ENCODE results near the gene FAM151B. TPM values are rescaled to one million over a fixed set of nuclear protein-coding genes. Genes with fewer than 3 reads are reported as not detected.

The FAM151B gene
- total and polyA plus RNA-seq, 9 of the 15 experiments (the other 6 are each of a cell fraction or from before 2014, with no cell fraction given), result 0.10 to 0.46 (median 0.22) TPM; not detected in 2

- Histone ChIP-seq H3K4me3 (no peak overlapping the region), H3K4me2 (ENCODE audit: insufficient read depth, low read length) (no peak overlapping the region), H3K79me2 (ENCODE audit: control insufficient read depth, insufficient read depth, low read length) (no peaks in the 10 kb centered on the region), H4K20me1 (replicated peaks; ENCODE audit: control insufficient read depth, insufficient read depth, low read length) (no peaks in the 10 kb centered on the region; the same call in 1 of the 2 replicates), H3K4me1 (replicated peaks in 1 of 2; ENCODE audit: control insufficient read depth in 2 of 2, insufficient read depth in 2 of 2, low read length in 2 of 2) (no peaks in the 10 kb centered on the region; a peak in 1 of 5 replicates), H3K9me3 (replicated peaks; ENCODE audit: control insufficient read depth, insufficient read depth, low read depth, low read length) (no peaks in the 10 kb centered on the region), H3K27me3 (ENCODE audit: control insufficient read depth in 2 of 2, insufficient read depth in 2 of 2, low read length in 2 of 2) (peaks cover 9 to 12% of the 10 kb centered on the region in 2 experiments; a peak in 4 of 5 replicates), H3K9me1 (ENCODE audit: control insufficient read depth, insufficient read depth, low read length) (no peaks in the 10 kb centered on the region), H3K36me3 (ENCODE audit: control insufficient read depth, insufficient read depth, low read length) (no peaks in the 10 kb centered on the region), H3K27ac (ENCODE audit: extremely low read depth, low read depth, low read length) (no peak overlapping the region), H3K9ac (ENCODE audit: insufficient read depth in 1 of 2, low read depth in 2 of 2, low read length in 2 of 2) (no peak overlapping the region), H2AFZ (ENCODE audit: low read depth, low read length) (no peak overlapping the region)
- WGBS (ENCODE audit: insufficient coverage, low coverage, missing lambda C conversion rate), result 0% methylated on average over 1 of the region's 1 CpG
- intact Hi-C loops (cut with micrococcal nuclease), result no loop called here
- ATAC-seq (no peak), FAIRE-seq (no peak), DNase-seq (ENCODE audit: extremely low read depth in 1 of 4, low spot score in 3 of 4) (no peak)
- no TSS peak for BruUV-seq (replicated peaks)
- TF ChIP-seq CHAMP1 (IDR thresholded peaks at IDR 0.05), result no peak
- no peak for TF ChIP-seq CREB1 (IDR thresholded peaks at IDR 0.05)
- TF ChIP-seq CREB1 (CRISPR knock-in tag; IDR thresholded peaks at IDR 0.05), result no peak
- TF ChIP-seq LARP7 (IDR thresholded peaks at IDR 0.05), result no peak
- no peak for TF ChIP-seq KHSRP (IDR thresholded peaks at IDR 0.05)
- no peak for TF ChIP-seq PURB (CRISPR knock-in tag; IDR thresholded peaks at IDR 0.05; ENCODE audit: low read depth)
- TF ChIP-seq SUPT5H (IDR thresholded peaks at IDR 0.05), result no peak
- no peak for TF ChIP-seq SMAD2 (IDR thresholded peaks at IDR 0.05; ENCODE audit: low read depth, low read length)
- TF ChIP-seq CBFA2T2 (conservative IDR thresholded peaks at IDR 0.05), result no peak
- no peak for TF ChIP-seq RBM34 (IDR thresholded peaks at IDR 0.05; ENCODE audit: borderline replicate concordance, insufficient read depth, low read length)
- no peak for TF ChIP-seq PCBP1 (IDR thresholded peaks at IDR 0.05; ENCODE audit: low read depth, low read length, poor library complexity, severe bottlenecking)
- ChIA-PET CTCF (ENCODE audit: low intra/inter-chr PET ratio) (no interaction called here), POLR2A (interaction anchor here (1.1 kb wide), 1 partner anchor 37 kb away, joined by 3 read pairs; no protein-coding TSS in a partner anchor)
- in situ Hi-C loops (cut with MboI), result no loop called here
Measured at GRCh38 chr5:80592105-80592504, 104.2 kb downstream of the FAM151B start.

Other genes starting within 250 kb of the FAM151B start
- 1.9 and 2.9 TPM in 2 replicates for gene SERINC5, start 232.1 kb upstream of the FAM151B start, total RNA-seq (2014; rRNA removed)
- 5.2 and 5.4 TPM in 2 replicates for gene SERINC5, start 232.1 kb upstream of the FAM151B start, total RNA-seq (2014; rRNA removed; fragmentation: Illumina TruSeq; extraction: Trizol)
- 4.6 TPM in 2 replicates for gene SERINC5, start 232.1 kb upstream of the FAM151B start, total RNA-seq (2015; rRNA removed; fragmentation: Illumina TruSeq; extraction: Trizol)
- 7.2 and 7.9 TPM in 2 replicates for gene SERINC5, start 232.1 kb upstream of the FAM151B start, total RNA-seq (2021)
- 6.5 and 7.6 TPM in 2 replicates for gene SERINC5, start 232.1 kb upstream of the FAM151B start, polyA plus RNA-seq (2011; rRNA removed)
- 3.7 TPM in 2 replicates for gene SERINC5, start 232.1 kb upstream of the FAM151B start, polyA plus RNA-seq (2014; fragmentation: Illumina TruSeq; extraction: Trizol)
- 1 to 10 TPM; 1.4 to 2.7 TPM for gene SERINC5, start 232.1 kb upstream of the FAM151B start, polyA plus RNA-seq (2014; fragmentation: Nextera tagmentation; extraction: Ambion mirVana)
- gene SERINC5, start 232.1 kb upstream of the FAM151B start, polyA plus RNA-seq (2014; rRNA removed), result 3.1 and 3.6 TPM in 2 replicates
- not detected in 2 replicates for gene SPZ1, start 168.1 kb upstream of the FAM151B start, total RNA-seq (2014; rRNA removed)
- not detected in 2 replicates for gene SPZ1, start 168.1 kb upstream of the FAM151B start, total RNA-seq (2014; rRNA removed; fragmentation: Illumina TruSeq; extraction: Trizol)
- gene SPZ1, start 168.1 kb upstream of the FAM151B start, total RNA-seq (2015; rRNA removed; fragmentation: Illumina TruSeq; extraction: Trizol), result not detected in 2 replicates
- gene SPZ1, start 168.1 kb upstream of the FAM151B start, total RNA-seq (2021), result not detected in 2 replicates
- gene SPZ1, start 168.1 kb upstream of the FAM151B start, polyA plus RNA-seq (2011; rRNA removed), result not detected in 2 replicates
- gene SPZ1, start 168.1 kb upstream of the FAM151B start, polyA plus RNA-seq (2014; fragmentation: Illumina TruSeq; extraction: Trizol), result 0.08 TPM in 1 of 2 replicates, not detected in the other
- gene SPZ1, start 168.1 kb upstream of the FAM151B start, polyA plus RNA-seq (2014; fragmentation: Nextera tagmentation; extraction: Ambion mirVana), result not detected
- gene SPZ1, start 168.1 kb upstream of the FAM151B start, polyA plus RNA-seq (2014; rRNA removed), result not detected in 2 replicates
- 7.4 TPM in 2 replicates for gene ZFYVE16, start 80.0 kb upstream of the FAM151B start, total RNA-seq (2014; rRNA removed)
- gene ZFYVE16, start 80.0 kb upstream of the FAM151B start, total RNA-seq (2014; rRNA removed; fragmentation: Illumina TruSeq; extraction: Trizol), result 18.8 and 20.1 TPM in 2 replicates
- 16.1 and 17.8 TPM in 2 replicates for gene ZFYVE16, start 80.0 kb upstream of the FAM151B start, total RNA-seq (2015; rRNA removed; fragmentation: Illumina TruSeq; extraction: Trizol)
- gene ZFYVE16, start 80.0 kb upstream of the FAM151B start, total RNA-seq (2021), result 18.9 and 22.0 TPM in 2 replicates
- gene ZFYVE16, start 80.0 kb upstream of the FAM151B start, polyA plus RNA-seq (2011; rRNA removed), result 10.4 and 12.5 TPM in 2 replicates
- 10.8 and 12.1 TPM in 2 replicates for gene ZFYVE16, start 80.0 kb upstream of the FAM151B start, polyA plus RNA-seq (2014; fragmentation: Illumina TruSeq; extraction: Trizol)
- 1 to 10 TPM; 6.0 to 8.4 TPM for gene ZFYVE16, start 80.0 kb upstream of the FAM151B start, polyA plus RNA-seq (2014; fragmentation: Nextera tagmentation; extraction: Ambion mirVana)
- gene ZFYVE16, start 80.0 kb upstream of the FAM151B start, polyA plus RNA-seq (2014; rRNA removed), result 8.7 and 13.4 TPM in 2 replicates
- gene ANKRD34B, start 82.2 kb downstream of the FAM151B start, total RNA-seq (2014; rRNA removed), result not detected in 2 replicates
- not detected in 2 replicates for gene ANKRD34B, start 82.2 kb downstream of the FAM151B start, total RNA-seq (2014; rRNA removed; fragmentation: Illumina TruSeq; extraction: Trizol)
- gene ANKRD34B, start 82.2 kb downstream of the FAM151B start, total RNA-seq (2015; rRNA removed; fragmentation: Illumina TruSeq; extraction: Trizol), result not detected in 2 replicates
- gene ANKRD34B, start 82.2 kb downstream of the FAM151B start, total RNA-seq (2021), result not detected in 2 replicates
- gene ANKRD34B, start 82.2 kb downstream of the FAM151B start, polyA plus RNA-seq (2011; rRNA removed), result not detected in 2 replicates
- gene ANKRD34B, start 82.2 kb downstream of the FAM151B start, polyA plus RNA-seq (2014; fragmentation: Illumina TruSeq; extraction: Trizol), result not detected in 2 replicates
- gene ANKRD34B, start 82.2 kb downstream of the FAM151B start, polyA plus RNA-seq (2014; fragmentation: Nextera tagmentation; extraction: Ambion mirVana), result not detected
- not detected in 2 replicates for gene ANKRD34B, start 82.2 kb downstream of the FAM151B start, polyA plus RNA-seq (2014; rRNA removed)
- 9.3 and 11.1 TPM in 2 replicates for gene MSH3, start 166.6 kb downstream of the FAM151B start, total RNA-seq (2014; rRNA removed)
- gene MSH3, start 166.6 kb downstream of the FAM151B start, total RNA-seq (2014; rRNA removed; fragmentation: Illumina TruSeq; extraction: Trizol), result 16.3 and 19.6 TPM in 2 replicates
- gene MSH3, start 166.6 kb downstream of the FAM151B start, total RNA-seq (2015; rRNA removed; fragmentation: Illumina TruSeq; extraction: Trizol), result 15.4 and 17.2 TPM in 2 replicates
- 14.3 and 14.9 TPM in 2 replicates for gene MSH3, start 166.6 kb downstream of the FAM151B start, total RNA-seq (2021)
- 10.7 and 13.2 TPM in 2 replicates for gene MSH3, start 166.6 kb downstream of the FAM151B start, polyA plus RNA-seq (2011; rRNA removed)
- gene MSH3, start 166.6 kb downstream of the FAM151B start, polyA plus RNA-seq (2014; fragmentation: Illumina TruSeq; extraction: Trizol), result 11.5 and 14.5 TPM in 2 replicates
- gene MSH3, start 166.6 kb downstream of the FAM151B start, polyA plus RNA-seq (2014; fragmentation: Nextera tagmentation; extraction: Ambion mirVana), result 1 to 10 TPM; 3.9 to 5.3 TPM
- gene MSH3, start 166.6 kb downstream of the FAM151B start, polyA plus RNA-seq (2014; rRNA removed), result 7.8 and 7.9 TPM in 2 replicates
- 68.3 and 70.4 TPM in 2 replicates for gene DHFR, start 166.9 kb downstream of the FAM151B start, total RNA-seq (2014; rRNA removed)
- gene DHFR, start 166.9 kb downstream of the FAM151B start, total RNA-seq (2014; rRNA removed; fragmentation: Illumina TruSeq; extraction: Trizol), result 106 and 111 TPM in 2 replicates
- gene DHFR, start 166.9 kb downstream of the FAM151B start, total RNA-seq (2015; rRNA removed; fragmentation: Illumina TruSeq; extraction: Trizol), result 92.2 and 103 TPM in 2 replicates
- 76.1 and 76.4 TPM in 2 replicates for gene DHFR, start 166.9 kb downstream of the FAM151B start, total RNA-seq (2021)
- 106 and 139 TPM in 2 replicates for gene DHFR, start 166.9 kb downstream of the FAM151B start, polyA plus RNA-seq (2011; rRNA removed)
- 131 and 176 TPM in 2 replicates for gene DHFR, start 166.9 kb downstream of the FAM151B start, polyA plus RNA-seq (2014; fragmentation: Illumina TruSeq; extraction: Trizol)
- 10 to 100 TPM; 45.6 to 80.6 TPM for gene DHFR, start 166.9 kb downstream of the FAM151B start, polyA plus RNA-seq (2014; fragmentation: Nextera tagmentation; extraction: Ambion mirVana)
- gene DHFR, start 166.9 kb downstream of the FAM151B start, polyA plus RNA-seq (2014; rRNA removed), result 97.7 and 101 TPM in 2 replicates